Liver (tissue), 9 donors: ENCODE results near the gene ARHGAP27. TPM values are rescaled to one million over a fixed set of nuclear protein-coding genes. Genes with fewer than 3 reads are reported as not detected.
"Not testable (repeated sequence)": the region's sequence is repeated elsewhere in the genome, so short reads cannot be mapped to it uniquely, and the experiment has no call there.

Source experiments
- DNase-seq: peaks from one replicate; pipeline ENCODE4 v3.0.0-alpha.2; 2017; ENCODE audit warnings: low spot score
- H3K27ac ChIP-seq, 2 donors: one replicate each; pipeline ENCODE4 v1.7.0; 2013; ENCODE audit warnings: inconsistent platforms in 2 of 2, low read length in 2 of 2, control low read depth in 1 of 2, low read depth in 1 of 2, mild to moderate bottlenecking in 1 of 2
- H3K27me3 ChIP-seq, 4 donors: one replicate each; pipeline versions ENCODE4 v1.6.1 to v1.7.0; 2013; ENCODE audit warnings: low read length in 3 of 4, inconsistent platforms in 1 of 4, mild to moderate bottlenecking in 1 of 4, moderate library complexity in 1 of 4; ENCODE audit not compliant: control insufficient read depth in 4 of 4, insufficient read depth in 4 of 4
- H3K36me3 ChIP-seq, 4 donors: one replicate each; pipeline versions ENCODE4 v1.6.1 to v1.7.0; 2013; ENCODE audit warnings: low read length in 3 of 4, mild to moderate bottlenecking in 3 of 4, low read depth in 1 of 4, moderate library complexity in 1 of 4; ENCODE audit not compliant: control insufficient read depth in 4 of 4, insufficient read depth in 3 of 4
- H3K4me1 ChIP-seq, 4 donors: one replicate each; pipeline versions ENCODE4 v1.6.1 to v1.7.0; 2013; ENCODE audit warnings: low read length in 3 of 4, mild to moderate bottlenecking in 3 of 4, moderate library complexity in 1 of 4; ENCODE audit not compliant: control insufficient read depth in 4 of 4, insufficient read depth in 4 of 4
- H3K4me3 ChIP-seq, 3 donors: one replicate each; pipeline versions ENCODE4 v1.6.1 to v1.7.0; 2013; ENCODE audit warnings: low read length in 3 of 3, control low read depth in 1 of 3, low read depth in 1 of 3, mild to moderate bottlenecking in 1 of 3
- H3K9ac ChIP-seq, 2 donors: one replicate each; pipeline ENCODE4 v1.7.0; 2013; ENCODE audit warnings: low read length in 2 of 2, mild to moderate bottlenecking in 2 of 2, moderate library complexity in 2 of 2, control low read depth in 1 of 2, low read depth in 1 of 2
- H3K9me3 ChIP-seq, 4 donors: one replicate each; pipeline versions ENCODE4 v1.6.1 to v1.7.0; 2013; ENCODE audit warnings: low read length in 3 of 4; ENCODE audit not compliant: control insufficient read depth in 4 of 4
- CTCF ChIP-seq: fragments of 150-350 bp; IDR thresholded peaks from 2 replicates; pipeline ENCODE4 v1.5.1; 2017; ENCODE audit warnings: improper control_type of control experiment, low read depth, low read length; ENCODE audit not compliant: missing input control
- FOXA2 ChIP-seq: IDR thresholded peaks from 2 replicates; pipeline ENCODE4 v1.6.1; 2016; ENCODE audit warnings: antibody characterized with exemption
- JUND ChIP-seq, 2 donors: IDR thresholded peaks; 2 replicates each; pipeline ENCODE4 v1.6.1; 2016; ENCODE audit warnings: antibody characterized with exemption in 2 of 2
- REST ChIP-seq: IDR thresholded peaks from 2 replicates; pipeline ENCODE4 v1.6.1; 2016; ENCODE audit warnings: antibody characterized with exemption, mild to moderate bottlenecking
- SP1 ChIP-seq: IDR thresholded peaks from 2 replicates; pipeline ENCODE4 v1.6.1; 2018; ENCODE audit warnings: antibody characterized with exemption, mild to moderate bottlenecking
- WGBS: extraction: QIAGEN DNeasy Blood & Tissue Kit; methylation state at CpG from one replicate; pipeline ENCODE4 v1.1.7; 2013; 5-methylcytosine and 5-hydroxymethylcytosine counted together
- polyA plus RNA-seq, 2 donors: library from polyadenylated mRNA; stranded (reverse) in 1 of 2; unstranded in 1 of 2; fragments of 200-250 nt in 1 of 2; fragments of >200 nt in 1 of 2; fragmentation: Nextera tagmentation in 1 of 2; extraction: Ambion mirVana in 1 of 2; gene quantifications; one replicate each; pipeline versions ENCODE4 v1.2.1 to v1.2.3, GENCODE V29; 2013 to 2015
- total RNA-seq, 2 donors: library from RNA; depleted of rRNA; stranded (reverse); fragments of >200 nt; gene quantifications; one replicate each; pipeline ENCODE4 v1.2.3, GENCODE V29; 2014
- donor health status: healthy.
- donor health status: healthy.
- donor health status: healthy.
- donor health status: healthy.
- donor health status: healthy.

The ARHGAP27 gene
- total and polyA plus RNA-seq, 4 donors = 1.8 to 10.9 (median 7.8) TPM

GRCh38 chr17:45345246-45345553 lies 87.5 kb downstream of the ARHGAP27 start:
- WGBS = 82% methylated on average over 3 of the region's 3 CpGs
- H3K4me3 ChIP-seq = no peak overlapping the region
- H3K27ac ChIP-seq = no peak overlapping the region
- no peaks in the 10 kb centered on the region for H3K9me3 ChIP-seq
- no peaks in the 10 kb centered on the region for H3K4me1 ChIP-seq
- no peaks in the 10 kb centered on the region for H3K27me3 ChIP-seq
- H3K36me3 ChIP-seq = no peaks in the 10 kb centered on the region
- no peak for DNase-seq
- H3K9ac ChIP-seq = no peak overlapping the region
- TF ChIP-seq SP1 (no peak), CTCF (no peak), JUND (IDR thresholded peaks at IDR 0.05) (no peak), REST (no peak), FOXA2 (no peak)

GRCh38 chr17:45343967-45344664 lies 88.6 kb downstream of the ARHGAP27 start:
- not testable (repeated sequence) for DNase-seq, H3K36me3 ChIP-seq, H3K9me3 ChIP-seq, H3K4me3 ChIP-seq, H3K9ac ChIP-seq, H3K4me1 ChIP-seq, H3K27me3 ChIP-seq, H3K27ac ChIP-seq
- 96% methylated on average over 10 of the region's 10 CpGs for WGBS

Other genes starting within 250 kb of the ARHGAP27 start
- 1 to 10 TPM; 7.0 to 7.4 TPM for gene FMNL1, start 211.0 kb downstream of the ARHGAP27 start, total RNA-seq
- 1 to 10 TPM; 1.5 to 2.7 TPM for gene FMNL1, start 211.0 kb downstream of the ARHGAP27 start, polyA plus RNA-seq
- gene SPATA32, start 170.8 kb downstream of the ARHGAP27 start, total RNA-seq = not detected
- gene SPATA32, start 170.8 kb downstream of the ARHGAP27 start, polyA plus RNA-seq = not detected
- 1 to 10 TPM; 1.2 to 7.8 TPM for gene MAP3K14, start 115.8 kb downstream of the ARHGAP27 start, total RNA-seq
- gene MAP3K14, start 115.8 kb downstream of the ARHGAP27 start, polyA plus RNA-seq = 1 to 10 TPM; 2.2 to 6.1 TPM
- 10 to 100 TPM in 1 of 2 donors, 1 to 10 TPM in 1; 8.5 to 15.8 TPM for gene PLEKHM1, start 57.9 kb upstream of the ARHGAP27 start, total RNA-seq
- gene PLEKHM1, start 57.9 kb upstream of the ARHGAP27 start, polyA plus RNA-seq = 1 to 10 TPM; 6.2 to 8.5 TPM